Loucy (cell line): Measurements from ENCODE around the gene ZNF423.

ENCODE experiments used
- H2AFZ ChIP-seq: fragments of 200-600 bp; sonication (generic); 2 replicates; pipeline ENCODE4 v1.6.0; 2016; ENCODE audit warnings: antibody characterized with exemption, mild to moderate bottlenecking, low read length, moderate library complexity
- H3F3A ChIP-seq: fragments of 200-600 bp; 2 replicates; pipeline ENCODE4 v1.6.0; 2016; ENCODE audit warnings: antibody characterized with exemption, low read depth, mild to moderate bottlenecking
- H3K27me3 ChIP-seq: fragments of 200-600 bp; sonication (generic); 2 replicates; pipeline ENCODE4 v1.6.1; 2014; ENCODE audit warnings: low read length, mild to moderate bottlenecking; ENCODE audit not compliant: insufficient read depth, poor library complexity, severe bottlenecking
- H3K36me3 ChIP-seq: fragments of 200-600 bp; sonication (generic); 2 replicates; pipeline ENCODE4 v1.6.1; 2016; ENCODE audit warnings: low read length; ENCODE audit not compliant: insufficient read depth
- H3K4me1 ChIP-seq: fragments of 200-600 bp; sonication (generic); 2 replicates; pipeline ENCODE4 v1.5.1; 2014; ENCODE audit warnings: low read length, mild to moderate bottlenecking; ENCODE audit not compliant: insufficient read depth, poor library complexity, severe bottlenecking
- H3K4me2 ChIP-seq: fragments of 200-600 bp; sonication (generic); 2 replicates; pipeline ENCODE4 v1.6.0; 2014; ENCODE audit warnings: antibody characterized with exemption, low read length, low read depth, mild to moderate bottlenecking; ENCODE audit not compliant: poor library complexity, severe bottlenecking
- H3K4me3 ChIP-seq: fragments of 200-600 bp; sonication (generic); 2 replicates; pipeline ENCODE4 v1.5.1; 2014; ENCODE audit warnings: low read length, mild to moderate bottlenecking, mixed read lengths; ENCODE audit not compliant: poor library complexity, severe bottlenecking
- H3K79me2 ChIP-seq: fragments of 200-600 bp; sonication (generic); 2 replicates; pipeline ENCODE4 v1.6.1; 2014; ENCODE audit warnings: low read length; ENCODE audit not compliant: insufficient read depth
- H3K9ac ChIP-seq: fragments of 200-600 bp; sonication (generic); 2 replicates; pipeline ENCODE4 v1.6.0; 2014; ENCODE audit warnings: mild to moderate bottlenecking, low read depth, low read length, moderate library complexity; ENCODE audit not compliant: poor library complexity, severe bottlenecking
- H3K9me2 ChIP-seq: fragments of 200-600 bp; sonication (generic); replicated peaks from 2 replicates; pipeline ENCODE4 v1.6.1; 2016; ENCODE audit warnings: low read depth, low read length, mixed read lengths
- H3K9me3 ChIP-seq: fragments of 200-600 bp; sonication (generic); 2 replicates; pipeline ENCODE4 v1.6.1; 2014; ENCODE audit warnings: mild to moderate bottlenecking, antibody characterized with exemption, low read length, low read depth; ENCODE audit not compliant: insufficient read depth
- H4K20me1 ChIP-seq: fragments of 200-600 bp; sonication (generic); 2 replicates; pipeline ENCODE4 v1.6.0; 2014; ENCODE audit warnings: antibody characterized with exemption, low read length, mild to moderate bottlenecking; ENCODE audit not compliant: insufficient read depth, poor library complexity, severe bottlenecking
- EZH2phosphoT487 ChIP-seq: fragments of 200-600 bp; IDR thresholded peaks from 2 replicates; pipeline ENCODE4 v1.6.1; 2018; ENCODE audit warnings: antibody characterized with exemption, mild to moderate bottlenecking, moderate library complexity, borderline replicate concordance
- TF ChIP-seq, protein P1 (sequence below): fragments of 200-600 bp; sonication (generic); conservative IDR thresholded peaks from 2 replicates; pipeline ENCODE4 v1.5.1; 2014; ENCODE audit warnings: mild to moderate bottlenecking, antibody characterized with exemption, low read length

ZNF423 gene

DNA sequence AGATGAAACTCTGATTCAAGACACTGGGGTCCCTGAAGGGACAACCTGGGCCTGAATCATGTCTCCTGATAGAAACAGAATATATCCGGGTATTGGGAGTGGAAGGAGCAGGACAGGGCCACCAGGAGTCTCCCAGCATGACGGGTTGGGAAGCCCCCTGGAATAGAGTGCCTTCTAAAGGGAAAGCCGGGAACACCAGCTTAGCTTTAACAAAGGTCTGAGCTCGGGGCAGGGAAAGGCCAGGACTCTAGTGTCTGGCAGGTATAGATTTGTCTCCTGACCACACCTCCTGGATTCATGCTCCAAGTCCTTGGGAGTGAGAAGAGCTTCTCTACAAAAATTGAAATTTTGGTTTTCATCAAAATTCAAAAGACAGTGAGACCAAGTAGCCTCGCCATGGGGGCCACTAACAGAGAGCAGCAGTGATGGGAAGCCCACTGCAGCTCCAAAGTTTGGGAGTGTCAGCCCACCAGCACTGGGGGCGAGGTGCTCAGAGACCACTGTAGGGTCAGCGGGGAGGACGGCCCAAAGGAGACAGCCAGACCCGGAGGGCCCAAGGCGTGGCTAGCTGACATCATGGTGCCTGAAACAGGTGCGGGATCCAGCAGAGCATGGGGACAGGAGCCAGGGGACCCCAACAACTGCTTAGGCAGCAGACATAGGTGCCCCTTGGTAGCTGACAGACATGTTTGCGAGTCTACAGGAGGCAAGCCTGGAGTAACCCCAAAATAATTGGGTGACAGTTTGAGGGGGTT is 401.3 kb downstream of the ZNF423 start:
- no peak for TF ChIP-seq EZH2phosphoT487
- TF ChIP-seq, protein P1, sequence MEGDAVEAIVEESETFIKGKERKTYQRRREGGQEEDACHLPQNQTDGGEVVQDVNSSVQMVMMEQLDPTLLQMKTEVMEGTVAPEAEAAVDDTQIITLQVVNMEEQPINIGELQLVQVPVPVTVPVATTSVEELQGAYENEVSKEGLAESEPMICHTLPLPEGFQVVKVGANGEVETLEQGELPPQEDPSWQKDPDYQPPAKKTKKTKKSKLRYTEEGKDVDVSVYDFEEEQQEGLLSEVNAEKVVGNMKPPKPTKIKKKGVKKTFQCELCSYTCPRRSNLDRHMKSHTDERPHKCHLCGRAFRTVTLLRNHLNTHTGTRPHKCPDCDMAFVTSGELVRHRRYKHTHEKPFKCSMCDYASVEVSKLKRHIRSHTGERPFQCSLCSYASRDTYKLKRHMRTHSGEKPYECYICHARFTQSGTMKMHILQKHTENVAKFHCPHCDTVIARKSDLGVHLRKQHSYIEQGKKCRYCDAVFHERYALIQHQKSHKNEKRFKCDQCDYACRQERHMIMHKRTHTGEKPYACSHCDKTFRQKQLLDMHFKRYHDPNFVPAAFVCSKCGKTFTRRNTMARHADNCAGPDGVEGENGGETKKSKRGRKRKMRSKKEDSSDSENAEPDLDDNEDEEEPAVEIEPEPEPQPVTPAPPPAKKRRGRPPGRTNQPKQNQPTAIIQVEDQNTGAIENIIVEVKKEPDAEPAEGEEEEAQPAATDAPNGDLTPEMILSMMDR: no peak
- Histone ChIP-seq H3K4me2 (no peak overlapping the region), H3F3A (no peaks in the 10 kb centered on the region), H3K9me2 (no peaks in the 10 kb centered on the region), H2AFZ (no peak overlapping the region), H3K79me2 (no peaks in the 10 kb centered on the region), H3K4me1 (peaks cover 11% of the 10 kb centered on the region), H4K20me1 (no peaks in the 10 kb centered on the region), H3K36me3 (no peaks in the 10 kb centered on the region), H3K9ac (no peak overlapping the region), H3K4me3 (no peak overlapping the region), H3K27me3 (no peaks in the 10 kb centered on the region), H3K9me3 (no peaks in the 10 kb centered on the region)

DNA sequence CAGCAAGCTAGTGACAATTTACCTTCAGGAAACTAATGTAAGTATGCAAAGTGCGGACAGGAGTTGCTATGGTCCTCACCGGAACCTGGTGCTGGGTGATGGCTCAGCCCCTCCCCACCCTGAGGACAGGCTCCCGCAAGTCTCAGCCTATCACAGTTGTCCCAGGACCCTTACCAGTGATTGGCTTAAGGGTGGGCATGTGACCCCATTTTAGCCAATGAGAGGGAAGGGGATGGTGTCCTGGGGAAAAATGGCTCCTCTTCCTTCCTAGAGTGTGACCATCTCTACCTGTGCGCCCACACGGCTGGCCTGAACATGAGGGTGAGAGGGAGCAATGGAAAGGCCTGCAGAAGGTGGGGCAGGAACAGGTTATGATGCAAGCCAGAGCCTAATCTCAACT is 401.9 kb downstream of the ZNF423 start:
- no peak overlapping the region for H3K4me2 ChIP-seq
- no peak overlapping the region for H2AFZ ChIP-seq
- no peaks in the 10 kb centered on the region for H3K9me2 ChIP-seq
- peaks cover 11% of the 10 kb centered on the region for H3K4me1 ChIP-seq
- no peak overlapping the region for H3K9ac ChIP-seq
- H3K4me3 ChIP-seq: no peak overlapping the region
- H3F3A ChIP-seq: no peaks in the 10 kb centered on the region
- no peaks in the 10 kb centered on the region for H3K9me3 ChIP-seq
- no peak for TF ChIP-seq EZH2phosphoT487
- TF ChIP-seq, protein P1: no peak
- H3K36me3 ChIP-seq: no peaks in the 10 kb centered on the region
- H3K79me2 ChIP-seq: no peaks in the 10 kb centered on the region
- no peaks in the 10 kb centered on the region for H4K20me1 ChIP-seq
- no peaks in the 10 kb centered on the region for H3K27me3 ChIP-seq

DNA sequence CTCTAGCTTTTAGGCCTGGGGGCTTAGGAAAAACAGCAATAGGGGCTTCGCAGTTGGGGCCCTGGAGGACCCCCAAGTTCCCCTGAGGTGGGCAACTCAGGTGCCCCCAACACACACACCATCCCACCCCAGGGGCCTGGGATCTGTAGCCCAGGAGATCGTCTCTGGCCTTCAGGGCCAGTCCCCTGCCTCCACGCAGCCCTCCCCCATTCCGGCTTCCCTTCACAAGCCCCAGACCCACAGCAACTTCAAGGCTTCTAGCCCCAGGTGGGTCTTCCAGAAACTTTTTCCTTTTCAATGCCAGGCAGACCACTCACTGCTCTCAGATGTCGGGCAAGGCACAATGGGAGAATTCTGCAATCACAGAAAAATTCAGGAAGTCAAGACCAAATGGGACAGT is 402.9 kb downstream of the ZNF423 start:
- Histone ChIP-seq H2AFZ (no peak overlapping the region), H3K4me1 (peaks cover 7% of the 10 kb centered on the region), H3K79me2 (no peaks in the 10 kb centered on the region), H3K9me3 (no peaks in the 10 kb centered on the region), H3F3A (no peaks in the 10 kb centered on the region), H3K9ac (no peak overlapping the region), H3K4me2 (no peak overlapping the region), H3K27me3 (no peaks in the 10 kb centered on the region), H4K20me1 (no peaks in the 10 kb centered on the region), H3K4me3 (no peak overlapping the region), H3K36me3 (no peaks in the 10 kb centered on the region), H3K9me2 (no peaks in the 10 kb centered on the region)
- TF ChIP-seq EZH2phosphoT487: no peak
- TF ChIP-seq, protein P1: no peak
